SK-N-SH (cell line): ENCODE results near the gene GAGE12J.
"Not testable (repeated sequence)": the region's sequence is repeated elsewhere in the genome, so short reads cannot be mapped to it uniquely, and the experiment has no call there.

Experiments
- EP300 ChIP-seq, 2 experiments: IDR thresholded peaks; 2 replicates each; pipeline versions ENCODE4 v1.4.0 to v1.6.1; 2012; ENCODE audit warnings: borderline replicate concordance in 1 of 2, low read depth in 1 of 2, low read length in 1 of 2
- FOSL2 ChIP-seq: IDR thresholded peaks from 2 replicates; pipeline ENCODE4 v1.4.0; 2012; ENCODE audit warnings: low read depth, mild to moderate bottlenecking, moderate library complexity, borderline replicate concordance
- RAD21 ChIP-seq: IDR thresholded peaks from 2 replicates; pipeline ENCODE4 v1.6.1; 2012; ENCODE audit warnings: mild to moderate bottlenecking, low read length
- SIN3A ChIP-seq: IDR thresholded peaks from 2 replicates; pipeline ENCODE4 v1.6.1; 2012; ENCODE audit warnings: low read depth, mild to moderate bottlenecking, low read length, moderate library complexity, borderline replicate concordance
- TF ChIP-seq, protein P1 (sequence below): fragments of 150-350 bp; IDR thresholded peaks from 2 replicates; pipeline ENCODE4 v1.6.1; 2017; ENCODE audit warnings: antibody characterized with exemption, low read length, low read depth, borderline replicate concordance
- TF ChIP-seq, protein P2 (sequence below): fragments of 200-600 bp; sonication (generic); IDR thresholded peaks from 2 replicates; pipeline ENCODE4 v1.6.1; 2017; ENCODE audit warnings: antibody characterized with exemption, mild to moderate bottlenecking, moderate library complexity
- TF ChIP-seq, protein P3 (sequence below): IDR thresholded peaks from 2 replicates; pipeline ENCODE4 v1.4.0; 2012; ENCODE audit warnings: low read depth, borderline replicate concordance

DNA sequence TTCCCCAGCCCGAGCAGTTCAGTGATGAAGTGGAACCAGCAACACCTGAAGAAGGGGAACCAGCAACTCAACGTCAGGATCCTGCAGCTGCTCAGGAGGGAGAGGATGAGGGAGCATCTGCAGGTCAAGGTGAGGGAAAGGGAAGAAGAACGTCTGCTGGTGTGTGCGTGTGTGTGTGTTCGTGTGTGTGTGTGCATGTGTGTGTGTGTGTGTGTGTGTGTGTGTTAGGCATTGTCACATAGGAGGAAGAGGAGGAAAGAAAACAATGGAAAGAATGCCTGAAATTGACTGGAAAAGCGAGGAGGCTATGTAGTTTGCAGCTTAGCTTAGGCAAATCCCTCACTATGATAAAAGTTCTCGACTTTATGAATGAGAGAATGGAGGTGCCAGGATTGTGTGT lies 1.9 kb downstream of the GAGE12J start:
- not testable (repeated sequence) for TF ChIP-seq FOSL2; RAD21; EP300 (IDR thresholded peaks at IDR 0.05; ENCODE audit: borderline replicate concordance in 1 of 2, low read depth in 1 of 2, low read length in 1 of 2); SIN3A
- TF ChIP-seq, protein P1, sequence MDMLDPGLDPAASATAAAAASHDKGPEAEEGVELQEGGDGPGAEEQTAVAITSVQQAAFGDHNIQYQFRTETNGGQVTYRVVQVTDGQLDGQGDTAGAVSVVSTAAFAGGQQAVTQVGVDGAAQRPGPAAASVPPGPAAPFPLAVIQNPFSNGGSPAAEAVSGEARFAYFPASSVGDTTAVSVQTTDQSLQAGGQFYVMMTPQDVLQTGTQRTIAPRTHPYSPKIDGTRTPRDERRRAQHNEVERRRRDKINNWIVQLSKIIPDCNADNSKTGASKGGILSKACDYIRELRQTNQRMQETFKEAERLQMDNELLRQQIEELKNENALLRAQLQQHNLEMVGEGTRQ, result not testable (repeated sequence)
- TF ChIP-seq, protein P2, sequence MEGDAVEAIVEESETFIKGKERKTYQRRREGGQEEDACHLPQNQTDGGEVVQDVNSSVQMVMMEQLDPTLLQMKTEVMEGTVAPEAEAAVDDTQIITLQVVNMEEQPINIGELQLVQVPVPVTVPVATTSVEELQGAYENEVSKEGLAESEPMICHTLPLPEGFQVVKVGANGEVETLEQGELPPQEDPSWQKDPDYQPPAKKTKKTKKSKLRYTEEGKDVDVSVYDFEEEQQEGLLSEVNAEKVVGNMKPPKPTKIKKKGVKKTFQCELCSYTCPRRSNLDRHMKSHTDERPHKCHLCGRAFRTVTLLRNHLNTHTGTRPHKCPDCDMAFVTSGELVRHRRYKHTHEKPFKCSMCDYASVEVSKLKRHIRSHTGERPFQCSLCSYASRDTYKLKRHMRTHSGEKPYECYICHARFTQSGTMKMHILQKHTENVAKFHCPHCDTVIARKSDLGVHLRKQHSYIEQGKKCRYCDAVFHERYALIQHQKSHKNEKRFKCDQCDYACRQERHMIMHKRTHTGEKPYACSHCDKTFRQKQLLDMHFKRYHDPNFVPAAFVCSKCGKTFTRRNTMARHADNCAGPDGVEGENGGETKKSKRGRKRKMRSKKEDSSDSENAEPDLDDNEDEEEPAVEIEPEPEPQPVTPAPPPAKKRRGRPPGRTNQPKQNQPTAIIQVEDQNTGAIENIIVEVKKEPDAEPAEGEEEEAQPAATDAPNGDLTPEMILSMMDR, result not testable (repeated sequence)
- TF ChIP-seq, protein P3, sequence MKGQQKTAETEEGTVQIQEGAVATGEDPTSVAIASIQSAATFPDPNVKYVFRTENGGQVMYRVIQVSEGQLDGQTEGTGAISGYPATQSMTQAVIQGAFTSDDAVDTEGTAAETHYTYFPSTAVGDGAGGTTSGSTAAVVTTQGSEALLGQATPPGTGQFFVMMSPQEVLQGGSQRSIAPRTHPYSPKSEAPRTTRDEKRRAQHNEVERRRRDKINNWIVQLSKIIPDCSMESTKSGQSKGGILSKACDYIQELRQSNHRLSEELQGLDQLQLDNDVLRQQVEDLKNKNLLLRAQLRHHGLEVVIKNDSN, result not testable (repeated sequence)
